BJ (cell line): ENCODE measurements around the gene GLS. TPM values are rescaled to one million over a fixed set of nuclear protein-coding genes. Genes with fewer than 3 reads are reported as not detected.

Experiments
- CTCF ChIA-PET: fragments of 350-600 bp; formaldehyde crosslinking; extraction: SDS; loops from one replicate; lab custom pipeline; 2021; ENCODE audit warnings: antibody characterized with exemption, inconsistent platforms; lab: Yijun Ruan, JAX
- POLR2A ChIA-PET: fragments of 300-600 bp; sonication (Branson Sonifier 250); formaldehyde crosslinking; extraction: SDS; loops from one replicate; lab custom pipeline; 2021; ENCODE audit warnings: antibody characterized with exemption; lab: Charles Lee
- DNase-seq: peaks from one replicate; pipeline ENCODE4 v3.0.0-alpha.2; 2011; ENCODE audit warnings: low read depth
- H3K27me3 ChIP-seq: 2 replicates; pipeline ENCODE4 v1.6.0; 2011; ENCODE audit warnings: low read length; ENCODE audit not compliant: control insufficient read depth, insufficient read depth
- H3K36me3 ChIP-seq: 2 replicates; pipeline ENCODE4 v1.5.1; 2011; ENCODE audit warnings: low read length; ENCODE audit not compliant: control insufficient read depth, insufficient read depth
- H3K4me3 ChIP-seq: 2 replicates; pipeline ENCODE4 v1.5.1; 2011; ENCODE audit warnings: low read depth, mild to moderate bottlenecking, control low read depth, low read length
- polyA plus RNA-seq: library from polyadenylated mRNA; depleted of rRNA; stranded (reverse); fragments of >200 nt; gene quantifications from 2 replicates; pipeline ENCODE4 v1.2.3, GENCODE V29; 2011
- TF ChIP-seq, protein P1 (sequence below): IDR thresholded peaks from 2 replicates; pipeline ENCODE4 v1.5.1; 2011; ENCODE audit warnings: low read depth, mild to moderate bottlenecking, control low read depth, inconsistent platforms, low read length, moderate library complexity; ENCODE audit not compliant: insufficient read depth

The GLS gene
- polyA plus RNA-seq, 1 experiment, result 132 TPM

DNA sequence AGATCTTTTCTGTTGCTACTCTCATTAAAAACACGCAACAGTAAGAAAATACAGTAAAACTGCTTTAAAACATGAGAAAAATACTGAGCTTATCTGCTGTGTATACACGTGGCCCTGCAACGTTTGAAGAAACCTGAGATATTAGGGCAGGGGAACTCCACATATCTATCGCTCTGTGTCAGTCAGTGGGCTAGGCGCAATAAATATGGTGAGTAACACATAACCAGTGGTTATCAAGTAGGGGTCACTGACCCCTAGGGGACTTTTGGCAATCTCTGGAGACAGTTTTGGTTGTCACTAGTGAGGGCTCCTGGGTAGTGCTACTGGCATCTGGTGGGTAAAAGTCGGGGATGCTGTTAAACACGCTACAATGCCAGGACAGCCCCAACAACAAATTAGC lies 118.4 kb downstream of the GLS start:
- Histone ChIP-seq H3K27me3 (no peaks in the 10 kb centered on the region), H3K4me3 (no peak overlapping the region), H3K36me3 (peaks cover 33% of the 10 kb centered on the region)
- POLR2A ChIA-PET, result no interaction called here
- TF ChIP-seq, protein P1, sequence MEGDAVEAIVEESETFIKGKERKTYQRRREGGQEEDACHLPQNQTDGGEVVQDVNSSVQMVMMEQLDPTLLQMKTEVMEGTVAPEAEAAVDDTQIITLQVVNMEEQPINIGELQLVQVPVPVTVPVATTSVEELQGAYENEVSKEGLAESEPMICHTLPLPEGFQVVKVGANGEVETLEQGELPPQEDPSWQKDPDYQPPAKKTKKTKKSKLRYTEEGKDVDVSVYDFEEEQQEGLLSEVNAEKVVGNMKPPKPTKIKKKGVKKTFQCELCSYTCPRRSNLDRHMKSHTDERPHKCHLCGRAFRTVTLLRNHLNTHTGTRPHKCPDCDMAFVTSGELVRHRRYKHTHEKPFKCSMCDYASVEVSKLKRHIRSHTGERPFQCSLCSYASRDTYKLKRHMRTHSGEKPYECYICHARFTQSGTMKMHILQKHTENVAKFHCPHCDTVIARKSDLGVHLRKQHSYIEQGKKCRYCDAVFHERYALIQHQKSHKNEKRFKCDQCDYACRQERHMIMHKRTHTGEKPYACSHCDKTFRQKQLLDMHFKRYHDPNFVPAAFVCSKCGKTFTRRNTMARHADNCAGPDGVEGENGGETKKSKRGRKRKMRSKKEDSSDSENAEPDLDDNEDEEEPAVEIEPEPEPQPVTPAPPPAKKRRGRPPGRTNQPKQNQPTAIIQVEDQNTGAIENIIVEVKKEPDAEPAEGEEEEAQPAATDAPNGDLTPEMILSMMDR, result no peak
- CTCF ChIA-PET, result no interaction called here
- no peak for DNase-seq

DNA sequence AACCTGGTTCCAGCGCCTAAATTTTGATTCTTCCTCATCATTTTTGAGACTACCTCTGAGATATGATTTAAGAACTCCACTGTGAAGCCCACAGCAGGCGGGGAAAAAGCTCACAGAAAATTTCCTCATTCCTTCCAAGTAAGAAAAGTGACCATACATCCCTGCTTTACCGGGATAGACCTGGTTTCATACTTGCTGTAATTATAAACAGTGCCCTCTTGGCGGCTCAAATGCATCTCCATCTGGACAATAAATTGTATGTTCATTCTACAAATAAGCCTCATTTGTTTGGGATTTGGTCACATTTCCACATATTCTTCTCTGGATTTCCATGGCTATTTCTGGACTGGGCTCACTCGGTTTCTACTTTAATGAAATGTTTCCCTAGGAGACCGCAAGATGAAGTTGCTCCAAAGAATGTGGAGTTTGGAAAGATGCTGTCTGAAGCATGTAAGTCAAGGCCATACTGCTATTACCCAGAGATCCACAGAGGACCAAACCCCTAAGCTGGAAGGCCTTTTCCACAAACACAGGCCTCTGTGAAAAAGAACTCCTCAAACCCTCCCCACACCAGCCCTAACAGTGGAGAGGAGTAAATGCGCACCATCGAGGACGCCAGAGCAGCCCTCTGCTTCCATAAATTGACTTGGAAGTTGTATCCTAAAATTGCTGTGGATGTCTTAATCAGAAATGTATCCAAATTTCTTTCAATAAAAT lies 119.5 kb downstream of the GLS start:
- TF ChIP-seq, protein P1, result no peak
- POLR2A ChIA-PET, result no interaction called here
- no peak for DNase-seq
- Histone ChIP-seq H3K4me3 (no peak overlapping the region), H3K36me3 (peaks cover 30% of the 10 kb centered on the region), H3K27me3 (no peaks in the 10 kb centered on the region)
- CTCF ChIA-PET, result interaction anchor here (1.7 kb wide), 1 partner anchor 155 kb away, joined by 5 read pairs; no protein-coding TSS in a partner anchor

DNA sequence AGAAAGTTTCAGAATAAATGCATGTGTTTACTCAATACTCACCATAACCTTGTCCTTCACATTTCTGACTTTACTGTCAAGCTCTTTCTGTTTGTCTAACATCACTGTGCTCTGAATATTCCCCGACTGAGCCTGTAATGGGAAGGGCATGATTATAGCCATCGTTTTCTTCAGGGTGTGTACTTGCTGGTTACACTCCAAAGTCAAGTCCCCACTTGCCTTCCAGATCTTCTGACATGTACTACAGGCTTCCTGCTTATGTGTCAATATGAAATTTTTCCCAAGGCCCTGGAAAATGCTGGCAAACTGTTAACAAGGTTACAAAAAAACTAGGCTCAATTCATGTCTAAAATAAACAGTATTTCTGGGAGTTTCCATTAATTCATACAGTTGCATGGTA lies 120.4 kb downstream of the GLS start:
- DNase-seq, result no peak
- Histone ChIP-seq H3K4me3 (no peak overlapping the region), H3K27me3 (no peaks in the 10 kb centered on the region), H3K36me3 (peaks cover 30% of the 10 kb centered on the region)
- POLR2A ChIA-PET, result no interaction called here
- TF ChIP-seq, protein P1, result no peak
- CTCF ChIA-PET, result interaction anchor here (1.7 kb wide), 1 partner anchor 154 kb away, joined by 5 read pairs; no protein-coding TSS in a partner anchor

DNA sequence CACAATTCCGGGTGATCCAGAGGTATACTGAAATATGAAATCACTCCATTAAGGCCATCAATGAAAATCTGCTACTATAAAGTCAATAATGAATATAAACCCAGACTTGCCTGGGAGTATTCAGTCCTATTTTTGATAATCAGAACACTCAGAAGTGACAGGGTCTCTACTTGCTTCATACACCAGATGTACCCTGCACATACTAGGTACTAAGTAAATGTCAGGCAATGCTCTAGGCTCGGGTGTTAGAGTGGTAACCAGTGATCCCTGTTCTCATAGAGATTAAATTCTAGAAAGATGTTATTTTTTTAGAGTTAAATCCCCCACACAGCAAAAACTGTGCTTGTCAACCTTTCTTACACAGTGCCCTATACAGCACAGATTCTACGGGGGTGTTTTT lies 121.0 kb downstream of the GLS start:
- Histone ChIP-seq H3K4me3 (no peak overlapping the region), H3K27me3 (no peaks in the 10 kb centered on the region), H3K36me3 (peaks cover 32% of the 10 kb centered on the region)
- POLR2A ChIA-PET, result no interaction called here
- TF ChIP-seq, protein P1, result no peak
- no peak for DNase-seq
- CTCF ChIA-PET, result no interaction called here

DNA sequence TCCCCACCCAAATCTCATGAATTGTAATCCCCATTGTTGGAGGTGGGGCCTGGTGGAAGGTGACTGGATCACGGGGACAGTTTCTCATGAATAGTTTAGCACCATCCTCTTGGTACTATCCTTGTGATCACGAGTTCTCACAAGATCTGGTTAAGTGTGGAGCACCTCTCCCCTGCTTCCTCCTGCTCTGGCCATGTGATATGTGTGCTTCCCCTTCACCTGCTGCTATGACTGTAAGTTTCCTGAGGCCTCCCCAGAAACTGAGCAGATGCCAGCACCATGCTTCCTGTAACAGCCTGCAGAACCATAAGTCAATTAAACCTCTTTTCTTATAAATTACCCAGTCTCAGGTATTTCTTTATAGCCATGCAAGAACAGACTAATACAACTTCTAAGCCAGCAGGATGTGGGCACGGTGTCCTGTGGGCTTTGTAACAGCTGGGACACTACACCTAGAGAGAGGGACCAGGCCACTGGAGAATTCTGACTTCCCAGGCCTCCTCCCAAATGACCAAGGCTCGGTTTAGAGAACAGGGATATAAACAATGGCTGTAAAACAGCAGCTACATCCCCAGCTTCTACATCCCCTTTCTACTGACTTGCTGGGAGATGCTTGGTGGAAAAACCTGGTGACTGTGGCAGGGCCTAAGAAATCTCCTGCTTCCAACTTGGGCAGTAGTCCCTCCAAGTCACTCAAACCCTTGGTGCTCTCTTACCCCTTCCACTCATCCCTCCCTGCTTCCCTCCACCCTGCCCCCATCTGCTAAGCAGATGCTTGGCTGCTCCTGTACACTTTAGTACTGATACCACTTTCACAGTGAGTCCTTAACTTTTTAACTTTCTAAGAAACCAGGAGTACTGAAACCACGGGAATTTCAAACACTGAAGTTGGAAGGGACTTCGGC lies 123.0 kb downstream of the GLS start:
- Histone ChIP-seq H3K27me3 (no peaks in the 10 kb centered on the region), H3K36me3 (peaks cover 27% of the 10 kb centered on the region), H3K4me3 (no peak overlapping the region)
- no peak for DNase-seq
- ChIA-PET POLR2A (no interaction called here), CTCF (interaction anchor here (1.1 kb wide), 1 partner anchor 9 kb away, joined by 3 read pairs; no protein-coding TSS in a partner anchor)
- TF ChIP-seq, protein P1, result no peak
